ENCODE measurements around the gene MYL12A. TPM values are rescaled to one million over a fixed set of nuclear protein-coding genes. Genes with fewer than 3 reads are reported as not detected.

Gene MYL12A
- total and polyA plus RNA-seq, 2 experiments from 2014 or later: 206 to 502 TPM

DNA sequence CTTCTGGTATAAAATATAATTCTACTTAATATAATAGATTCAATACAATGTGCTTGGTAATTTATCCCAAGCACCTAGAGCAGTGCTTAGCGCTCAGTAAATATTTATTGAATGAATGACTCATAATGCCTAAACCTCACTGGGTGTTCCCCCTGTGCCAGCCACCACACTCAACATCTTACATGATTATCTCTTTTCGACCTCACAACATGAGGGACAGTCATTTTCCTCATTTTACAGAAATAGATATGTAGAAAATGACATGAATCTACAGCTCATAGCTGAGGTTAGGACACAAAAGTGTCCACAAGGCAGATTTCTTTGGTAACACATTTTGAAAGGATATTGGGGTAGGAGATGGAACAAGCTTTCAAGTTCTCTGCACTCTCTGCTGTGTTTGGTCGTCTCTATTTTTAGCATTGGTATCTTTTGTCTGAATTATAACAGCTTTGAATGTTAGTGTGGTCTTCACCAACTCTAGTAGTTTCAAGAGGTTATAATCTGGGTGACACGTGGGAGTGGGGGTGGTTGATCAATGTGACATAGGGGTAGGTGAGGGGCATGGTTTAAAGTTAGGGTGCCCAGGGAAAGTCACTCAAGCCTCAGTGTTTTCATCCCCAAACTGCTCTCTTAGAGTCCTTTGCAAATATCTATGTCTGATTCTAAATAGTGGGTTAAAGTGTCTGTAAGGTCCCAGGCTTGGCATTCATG, 37.6 kb upstream of the MYL12A start:
- Histone ChIP-seq H3K4me2 (no peak overlapping the region), H3K27ac (ENCODE audit: low read depth) (no peak overlapping the region), H3K4me1 (ENCODE audit: insufficient read depth) (no peaks in the 10 kb centered on the region; the same call in 1 of the 2 replicates), H3K4me3 (no peak overlapping the region), H3K36me3 (ENCODE audit: insufficient read depth) (no peaks in the 10 kb centered on the region), H3K79me2 (replicated peaks; ENCODE audit: insufficient read depth) (no peaks in the 10 kb centered on the region), H4K20me1 (replicated peaks; ENCODE audit: insufficient read depth) (no peaks in the 10 kb centered on the region), H2AFZ (no peak overlapping the region), H3K27me3 (ENCODE audit: insufficient read depth) (no peaks in the 10 kb centered on the region), H3F3A (replicated peaks; ENCODE audit: low read depth) (no peaks in the 10 kb centered on the region), H3K9me2 (ENCODE audit: insufficient read depth) (no peaks in the 10 kb centered on the region)
- no peak overlapping the region for H3K4me3 Mint-ChIP-seq
- H3K4me1 Mint-ChIP-seq: peaks cover 9% of the 10 kb centered on the region
- no peaks in the 10 kb centered on the region for H3K36me3 Mint-ChIP-seq (ENCODE audit: low read depth)
- no peak overlapping the region for H3K27ac Mint-ChIP-seq
- no peak for TF ChIP-seq ZNF331 (CRISPR knock-in tag; IDR thresholded peaks at IDR 0.05; ENCODE audit: low read depth)
- TF ChIP-seq ZNF114 (CRISPR knock-in tag; IDR thresholded peaks at IDR 0.05): no peak
- TF ChIP-seq CREB1 (CRISPR knock-in tag; IDR thresholded peaks at IDR 0.05; ENCODE audit: low read depth): no peak
- TF ChIP-seq EZH2phosphoT487 (IDR thresholded peaks at IDR 0.05; ENCODE audit: unreplicated experiment): no peak
- no peak for TF ChIP-seq NANOG (IDR thresholded peaks at IDR 0.05; ENCODE audit: borderline replicate concordance)
- TF ChIP-seq EZH2 (IDR thresholded peaks at IDR 0.05; ENCODE audit: low read depth, unreplicated experiment): no peak
- TF ChIP-seq, protein P1, sequence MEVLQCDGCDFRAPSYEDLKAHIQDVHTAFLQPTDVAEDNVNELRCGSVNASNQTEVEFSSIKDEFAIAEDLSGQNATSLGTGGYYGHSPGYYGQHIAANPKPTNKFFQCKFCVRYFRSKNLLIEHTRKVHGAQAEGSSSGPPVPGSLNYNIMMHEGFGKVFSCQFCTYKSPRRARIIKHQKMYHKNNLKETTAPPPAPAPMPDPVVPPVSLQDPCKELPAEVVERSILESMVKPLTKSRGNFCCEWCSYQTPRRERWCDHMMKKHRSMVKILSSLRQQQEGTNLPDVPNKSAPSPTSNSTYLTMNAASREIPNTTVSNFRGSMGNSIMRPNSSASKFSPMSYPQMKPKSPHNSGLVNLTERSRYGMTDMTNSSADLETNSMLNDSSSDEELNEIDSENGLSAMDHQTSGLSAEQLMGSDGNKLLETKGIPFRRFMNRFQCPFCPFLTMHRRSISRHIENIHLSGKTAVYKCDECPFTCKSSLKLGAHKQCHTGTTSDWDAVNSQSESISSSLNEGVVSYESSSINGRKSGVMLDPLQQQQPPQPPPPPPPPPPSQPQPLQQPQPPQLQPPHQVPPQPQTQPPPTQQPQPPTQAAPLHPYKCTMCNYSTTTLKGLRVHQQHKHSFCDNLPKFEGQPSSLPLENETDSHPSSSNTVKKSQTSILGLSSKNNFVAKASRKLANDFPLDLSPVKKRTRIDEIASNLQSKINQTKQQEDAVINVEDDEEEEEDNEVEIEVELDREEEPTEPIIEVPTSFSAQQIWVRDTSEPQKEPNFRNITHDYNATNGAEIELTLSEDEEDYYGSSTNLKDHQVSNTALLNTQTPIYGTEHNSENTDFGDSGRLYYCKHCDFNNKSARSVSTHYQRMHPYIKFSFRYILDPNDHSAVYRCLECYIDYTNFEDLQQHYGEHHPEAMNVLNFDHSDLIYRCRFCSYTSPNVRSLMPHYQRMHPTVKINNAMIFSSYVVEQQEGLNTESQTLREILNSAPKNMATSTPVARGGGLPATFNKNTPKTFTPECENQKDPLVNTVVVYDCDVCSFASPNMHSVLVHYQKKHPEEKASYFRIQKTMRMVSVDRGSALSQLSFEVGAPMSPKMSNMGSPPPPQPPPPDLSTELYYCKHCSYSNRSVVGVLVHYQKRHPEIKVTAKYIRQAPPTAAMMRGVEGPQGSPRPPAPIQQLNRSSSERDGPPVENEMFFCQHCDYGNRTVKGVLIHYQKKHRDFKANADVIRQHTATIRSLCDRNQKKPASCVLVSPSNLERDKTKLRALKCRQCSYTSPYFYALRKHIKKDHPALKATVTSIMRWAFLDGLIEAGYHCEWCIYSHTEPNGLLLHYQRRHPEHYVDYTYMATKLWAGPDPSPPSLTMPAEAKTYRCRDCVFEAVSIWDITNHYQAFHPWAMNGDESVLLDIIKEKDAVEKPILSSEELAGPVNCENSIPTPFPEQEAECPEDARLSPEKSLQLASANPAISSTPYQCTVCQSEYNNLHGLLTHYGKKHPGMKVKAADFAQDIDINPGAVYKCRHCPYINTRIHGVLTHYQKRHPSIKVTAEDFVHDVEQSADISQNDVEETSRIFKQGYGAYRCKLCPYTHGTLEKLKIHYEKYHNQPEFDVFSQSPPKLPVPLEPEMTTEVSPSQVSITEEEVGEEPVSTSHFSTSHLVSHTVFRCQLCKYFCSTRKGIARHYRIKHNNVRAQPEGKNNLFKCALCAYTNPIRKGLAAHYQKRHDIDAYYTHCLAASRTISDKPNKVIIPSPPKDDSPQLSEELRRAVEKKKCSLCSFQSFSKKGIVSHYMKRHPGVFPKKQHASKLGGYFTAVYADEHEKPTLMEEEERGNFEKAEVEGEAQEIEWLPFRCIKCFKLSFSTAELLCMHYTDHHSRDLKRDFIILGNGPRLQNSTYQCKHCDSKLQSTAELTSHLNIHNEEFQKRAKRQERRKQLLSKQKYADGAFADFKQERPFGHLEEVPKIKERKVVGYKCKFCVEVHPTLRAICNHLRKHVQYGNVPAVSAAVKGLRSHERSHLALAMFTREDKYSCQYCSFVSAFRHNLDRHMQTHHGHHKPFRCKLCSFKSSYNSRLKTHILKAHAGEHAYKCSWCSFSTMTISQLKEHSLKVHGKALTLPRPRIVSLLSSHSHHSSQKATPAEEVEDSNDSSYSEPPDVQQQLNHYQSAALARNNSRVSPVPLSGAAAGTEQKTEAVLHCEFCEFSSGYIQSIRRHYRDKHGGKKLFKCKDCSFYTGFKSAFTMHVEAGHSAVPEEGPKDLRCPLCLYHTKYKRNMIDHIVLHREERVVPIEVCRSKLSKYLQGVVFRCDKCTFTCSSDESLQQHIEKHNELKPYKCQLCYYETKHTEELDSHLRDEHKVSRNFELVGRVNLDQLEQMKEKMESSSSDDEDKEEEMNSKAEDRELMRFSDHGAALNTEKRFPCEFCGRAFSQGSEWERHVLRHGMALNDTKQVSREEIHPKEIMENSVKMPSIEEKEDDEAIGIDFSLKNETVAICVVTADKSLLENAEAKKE (CRISPR knock-in tag; IDR thresholded peaks at IDR 0.05): no peak
- TF ChIP-seq, protein P2, sequence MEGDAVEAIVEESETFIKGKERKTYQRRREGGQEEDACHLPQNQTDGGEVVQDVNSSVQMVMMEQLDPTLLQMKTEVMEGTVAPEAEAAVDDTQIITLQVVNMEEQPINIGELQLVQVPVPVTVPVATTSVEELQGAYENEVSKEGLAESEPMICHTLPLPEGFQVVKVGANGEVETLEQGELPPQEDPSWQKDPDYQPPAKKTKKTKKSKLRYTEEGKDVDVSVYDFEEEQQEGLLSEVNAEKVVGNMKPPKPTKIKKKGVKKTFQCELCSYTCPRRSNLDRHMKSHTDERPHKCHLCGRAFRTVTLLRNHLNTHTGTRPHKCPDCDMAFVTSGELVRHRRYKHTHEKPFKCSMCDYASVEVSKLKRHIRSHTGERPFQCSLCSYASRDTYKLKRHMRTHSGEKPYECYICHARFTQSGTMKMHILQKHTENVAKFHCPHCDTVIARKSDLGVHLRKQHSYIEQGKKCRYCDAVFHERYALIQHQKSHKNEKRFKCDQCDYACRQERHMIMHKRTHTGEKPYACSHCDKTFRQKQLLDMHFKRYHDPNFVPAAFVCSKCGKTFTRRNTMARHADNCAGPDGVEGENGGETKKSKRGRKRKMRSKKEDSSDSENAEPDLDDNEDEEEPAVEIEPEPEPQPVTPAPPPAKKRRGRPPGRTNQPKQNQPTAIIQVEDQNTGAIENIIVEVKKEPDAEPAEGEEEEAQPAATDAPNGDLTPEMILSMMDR (conservative IDR thresholded peaks at IDR 0.05; ENCODE audit: low read depth in 2 of 2): no peak
- TF ChIP-seq STAT1 (IDR thresholded peaks at IDR 0.05; ENCODE audit: unreplicated experiment): no peak
- ATAC-seq: no peak
- H3K27me3 Mint-ChIP-seq (ENCODE audit: insufficient read depth, low read depth, poor library complexity): no peaks in the 10 kb centered on the region
- H3K9me3 Mint-ChIP-seq: no peaks in the 10 kb centered on the region; the same call in 2 of the 3 replicates
- DNase-seq (ENCODE audit: low spot score): no peak
